ENCODE measurements around the gene DENND6A. TPM values are rescaled to one million over a fixed set of nuclear protein-coding genes. Genes with fewer than 3 reads are reported as not detected.

DENND6A gene
- total RNA-seq, 5 donors from 2014 or later (not counting 1 experiment from before 2014, with no cell fraction given): 31.6 to 58.9 (median 35.6) TPM

DNA sequence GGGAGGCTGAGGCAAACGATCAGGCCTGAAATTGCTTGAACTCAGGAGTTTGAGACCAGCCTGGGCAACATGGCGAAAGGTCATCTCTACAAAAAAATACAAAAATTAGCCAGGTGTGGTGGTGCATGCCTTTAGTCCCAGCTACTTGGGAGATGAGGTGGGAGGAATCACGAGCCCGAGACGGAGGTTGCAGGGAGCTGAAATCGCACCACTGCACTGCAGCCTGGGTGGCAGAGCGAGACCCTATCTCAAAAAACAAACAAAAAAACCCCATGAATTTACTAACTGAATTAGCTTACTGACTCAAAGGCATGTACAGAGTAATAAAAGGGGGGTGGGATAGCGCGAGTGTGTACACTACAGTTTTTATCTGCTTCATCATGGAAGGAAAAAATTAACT, 115.1 kb downstream of the DENND6A start:
- ChIA-PET POLR2A (interaction anchor here (0.5 kb wide), 2 partner anchors 9 to 508 kb away, joined by 5 to 6 read pairs; no protein-coding TSS in a partner anchor), CTCF (interaction anchor here (0.6 to 0.7 kb wide), 3 partner anchors 11 to 187 kb away, joined by 3 to 5 read pairs (median 4); no protein-coding TSS in a partner anchor)
- Mint-ChIP-seq H3K27ac (peak overlapping the region; percentile 30 to 53), H3K4me1 (peaks cover 19 to 25% (median 19%) of the 10 kb centered on the region in 3 donors), H3K36me3 (peaks cover 38% of the 10 kb centered on the region), H3K4me3 (no peak overlapping the region), H3K9me3 (no peaks in the 10 kb centered on the region), H3K27me3 (no peaks in the 10 kb centered on the region)
- Histone ChIP-seq H3K4me3 (ENCODE audit: control insufficient read depth in 1 of 2, extremely low read depth in 1 of 2, low read length in 1 of 2) (no peak overlapping the region), H3K4me1 (ENCODE audit: control insufficient read depth in 1 of 2, extremely low read depth in 1 of 2, insufficient read depth in 2 of 2, low read length in 2 of 2) (no peaks in the 10 kb centered on the region), H3K9me3 (no peaks in the 10 kb centered on the region), H3K36me3 (ENCODE audit: control insufficient read depth in 2 of 2, extremely low read depth in 1 of 2, insufficient read depth in 1 of 2, low read length in 1 of 2) (peaks cover 18 to 52% of the 10 kb centered on the region in 2 donors), H3K27me3 (replicated peaks in 1 of 2; ENCODE audit: control insufficient read depth in 2 of 2, extremely low read depth in 1 of 2, insufficient read depth in 2 of 2, low read length in 1 of 2) (no peaks in the 10 kb centered on the region), H3K27ac (ENCODE audit: low read length) (no peak overlapping the region)
- no peak for DNase-seq
- WGBS (ENCODE audit: insufficient coverage): no CpG with 5 or more reads among the region's 9 CpGs
- no peak for ATAC-seq (replicated peaks in 1 of 4)

- Mint-ChIP-seq H3K27me3 (no peaks in the 10 kb centered on the region), H3K4me3 (no peak overlapping the region), H3K27ac (peak overlapping the region in 1 of 2 donors; percentile 36), H3K4me1 (peaks cover 18 to 27% (median 18%) of the 10 kb centered on the region in 3 donors), H3K36me3 (peaks cover 42% of the 10 kb centered on the region), H3K9me3 (no peaks in the 10 kb centered on the region)
- Histone ChIP-seq H3K4me3 (ENCODE audit: control insufficient read depth in 1 of 2, extremely low read depth in 1 of 2, low read length in 1 of 2) (no peak overlapping the region), H3K9me3 (no peaks in the 10 kb centered on the region), H3K36me3 (ENCODE audit: control insufficient read depth in 2 of 2, extremely low read depth in 1 of 2, insufficient read depth in 1 of 2, low read length in 1 of 2) (peaks cover 18 to 59% of the 10 kb centered on the region in 2 donors), H3K27ac (ENCODE audit: low read length) (no peak overlapping the region), H3K4me1 (ENCODE audit: control insufficient read depth in 1 of 2, extremely low read depth in 1 of 2, insufficient read depth in 2 of 2, low read length in 2 of 2) (no peaks in the 10 kb centered on the region), H3K27me3 (replicated peaks in 1 of 2; ENCODE audit: control insufficient read depth in 2 of 2, extremely low read depth in 1 of 2, insufficient read depth in 2 of 2, low read length in 1 of 2) (no peaks in the 10 kb centered on the region)
- CTCF ChIA-PET: interaction anchor here (0.6 kb wide), 3 partner anchors 10 to 619 kb away, joined by 3 to 8 read pairs (median 4); no protein-coding TSS in a partner anchor
- ATAC-seq (replicated peaks in 1 of 4): no peak
- 90% methylated on average over 1 of the region's 3 CpGs for WGBS (ENCODE audit: insufficient coverage)
- POLR2A ChIA-PET: interaction anchor here (0.6 to 1.1 kb wide), 3 partner anchors 19 to 900 kb away, joined by 3 to 5 read pairs (median 5); partner anchors contain the start of gene ARF4 (in 1 of the 2)
- no peak for DNase-seq
Observed at GRCh38 chr3:57575966-57576626, 116.8 kb downstream of the DENND6A start.

Other genes with a start within 250 kb of the DENND6A start
- under 1 TPM; 0.12 to 0.39 (median 0.25) TPM for gene DNAH12, start 148.7 kb downstream of the DENND6A start, total RNA-seq
- gene PDE12, start 136.8 kb downstream of the DENND6A start, total RNA-seq: 10 to 100 TPM; 23.0 to 32.5 (median 26.7) TPM
- 10 to 100 TPM; 44.7 to 71.5 (median 47.3) TPM for gene ARF4, start 95.7 kb downstream of the DENND6A start, total RNA-seq
- 10 to 100 TPM; 57.4 to 78.8 (median 72.3) TPM for gene SLMAP, start 63.2 kb upstream of the DENND6A start, total RNA-seq

All from T-cell (primary cell).